Stimulated activated memory B cell treated with anti-CD40 and anti-IgM and Interleukin-4, amounts not matched to agents 10 μg/mL and 1 μg/mL and 100 μg/mL, for 72 hours (primary cell): ENCODE measurements around the gene PARD6G.

Experiments
- ATAC-seq: fragments of 150-1000 bp; cut with Tn5 transposase; 2 replicates; pipeline ENCODE4 v1.10.0; 2021
- H3K27ac Mint-ChIP-seq: one replicate; pipeline ENCODE4 v1.8.0; 2022; ENCODE audit warnings: mild to moderate bottlenecking, mixed read lengths
- H3K27me3 Mint-ChIP-seq: one replicate; pipeline ENCODE4 v1.8.0; 2022; ENCODE audit warnings: mixed read lengths
- H3K36me3 Mint-ChIP-seq: one replicate; pipeline ENCODE4 v1.8.0; 2022; ENCODE audit warnings: mixed read lengths
- H3K4me1 Mint-ChIP-seq: one replicate; pipeline ENCODE4 v1.8.0; 2022; ENCODE audit warnings: mixed read lengths
- H3K4me3 Mint-ChIP-seq: one replicate; pipeline ENCODE4 v1.8.0; 2022; ENCODE audit warnings: mild to moderate bottlenecking, moderate library complexity, mixed read lengths
- H3K9me3 Mint-ChIP-seq: one replicate; pipeline ENCODE4 v1.8.0; 2022; ENCODE audit warnings: mixed read lengths

The PARD6G gene

DNA sequence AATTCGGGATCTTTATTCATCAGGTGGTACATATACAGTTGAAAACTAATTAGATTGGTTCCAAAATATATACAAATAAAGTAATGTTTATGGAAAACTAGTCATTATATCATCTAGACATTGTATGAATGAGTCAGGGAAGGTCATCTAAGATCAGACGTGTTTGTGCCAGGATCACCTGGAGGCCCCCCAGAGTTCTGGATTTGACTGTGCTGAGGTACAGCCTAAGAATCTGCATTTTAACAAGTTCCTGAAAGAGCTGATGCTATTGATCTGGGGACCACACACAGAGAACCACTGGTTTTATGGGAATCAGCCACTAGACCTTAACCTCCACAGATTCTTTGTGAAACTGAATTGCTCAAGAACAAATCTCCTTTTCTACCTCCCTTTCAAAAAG is 43.2 kb downstream of the PARD6G start:
- Mint-ChIP-seq H3K27me3 (peaks cover 67% of the 10 kb centered on the region), H3K27ac (no peak overlapping the region), H3K9me3 (no peaks in the 10 kb centered on the region), H3K4me1 (peaks cover 18% of the 10 kb centered on the region), H3K36me3 (no peaks in the 10 kb centered on the region), H3K4me3 (no peak overlapping the region)
- no peak for ATAC-seq

DNA sequence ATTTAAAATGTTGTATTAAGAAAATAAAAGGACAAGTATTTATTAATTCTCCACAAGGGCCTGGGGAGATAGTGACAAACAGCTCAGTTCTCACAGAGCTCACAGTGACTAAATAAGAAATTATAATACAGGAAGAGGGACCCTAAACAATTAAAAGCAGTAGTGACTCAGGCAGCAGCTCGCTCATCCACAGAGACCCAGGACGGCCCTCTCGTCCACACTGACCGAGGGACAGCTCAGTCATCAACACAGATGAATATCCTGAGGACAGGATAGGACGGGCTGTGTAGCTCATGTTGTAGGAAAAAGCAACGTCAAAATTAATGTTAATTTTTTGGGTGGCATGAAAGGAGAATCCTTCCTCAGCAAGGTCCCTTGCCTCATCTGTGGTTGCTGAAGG is 44.1 kb downstream of the PARD6G start:
- no peak for ATAC-seq
- Mint-ChIP-seq H3K9me3 (no peaks in the 10 kb centered on the region), H3K27me3 (peaks cover 68% of the 10 kb centered on the region)

DNA sequence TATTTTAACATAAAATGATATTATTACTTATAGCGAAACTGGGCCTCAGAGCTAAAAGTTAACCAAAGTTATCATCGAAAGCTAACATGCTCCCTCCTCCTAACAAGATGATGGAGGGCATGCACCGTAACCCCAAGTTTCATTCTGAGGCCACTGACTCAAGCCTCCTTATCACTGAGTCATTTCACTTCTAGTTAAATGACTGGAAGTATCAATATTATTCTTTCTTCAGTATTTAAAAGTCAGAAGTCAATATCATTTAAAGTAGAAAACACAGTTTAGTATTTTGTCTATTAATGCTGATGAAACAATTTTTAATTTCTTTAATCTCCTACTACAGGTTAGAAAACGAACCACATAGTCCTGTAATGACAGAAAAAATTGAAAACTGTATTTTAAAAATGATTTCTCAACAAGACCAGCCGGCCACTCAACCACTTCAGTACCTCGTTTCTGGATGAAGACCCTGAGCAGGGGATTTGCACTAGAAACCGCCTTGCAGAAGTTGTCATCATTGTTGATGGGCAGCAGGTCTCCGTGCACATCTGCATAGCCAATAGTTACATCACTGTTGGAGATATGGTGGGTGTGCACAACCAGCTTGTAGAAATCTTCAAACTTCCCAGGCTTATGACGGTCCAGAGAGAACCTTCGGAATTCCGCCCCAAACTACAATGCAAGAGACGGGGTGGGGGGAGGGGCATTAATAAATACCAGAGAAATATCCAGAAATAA is 44.9 kb downstream of the PARD6G start:
- Mint-ChIP-seq H3K9me3 (no peaks in the 10 kb centered on the region), H3K4me3 (no peak overlapping the region), H3K27ac (peak overlapping the region; percentile 46), H3K36me3 (no peaks in the 10 kb centered on the region), H3K27me3 (peaks cover 73% of the 10 kb centered on the region), H3K4me1 (peaks cover 18% of the 10 kb centered on the region)
- peak; percentile 90 for ATAC-seq

More for the DNA sequence above, 44.1 kb downstream of the PARD6G start:
- H3K4me1 Mint-ChIP-seq, result peaks cover 18% of the 10 kb centered on the region
- peak overlapping the region; percentile 46 for H3K27ac Mint-ChIP-seq
- H3K36me3 Mint-ChIP-seq, result no peaks in the 10 kb centered on the region
- H3K4me3 Mint-ChIP-seq, result no peak overlapping the region

DNA sequence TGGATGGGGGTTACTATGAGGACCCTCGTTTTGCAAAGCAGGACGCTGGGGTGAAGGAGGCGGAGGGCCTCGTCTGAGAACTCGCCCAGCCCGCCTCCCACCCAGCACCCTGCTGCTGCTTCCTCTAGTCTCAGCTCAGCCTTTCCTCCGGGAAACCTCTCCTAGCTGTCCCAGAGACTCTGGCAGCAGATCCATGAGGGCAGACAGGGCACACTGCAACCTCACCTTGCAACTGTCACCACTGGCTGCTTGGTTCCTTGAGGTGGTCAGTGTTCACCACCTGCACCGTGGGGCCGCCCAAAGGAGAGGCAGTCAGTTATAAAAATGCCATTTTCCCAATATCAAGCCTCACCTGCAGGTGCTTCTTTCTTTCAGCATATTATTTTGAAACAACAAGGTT is 45.6 kb downstream of the PARD6G start:
- Mint-ChIP-seq H3K27ac (no peak overlapping the region), H3K9me3 (no peaks in the 10 kb centered on the region), H3K4me3 (no peak overlapping the region), H3K27me3 (peaks cover 80% of the 10 kb centered on the region), H3K4me1 (peaks cover 18% of the 10 kb centered on the region), H3K36me3 (no peaks in the 10 kb centered on the region)
- ATAC-seq, result peak; percentile 37

DNA sequence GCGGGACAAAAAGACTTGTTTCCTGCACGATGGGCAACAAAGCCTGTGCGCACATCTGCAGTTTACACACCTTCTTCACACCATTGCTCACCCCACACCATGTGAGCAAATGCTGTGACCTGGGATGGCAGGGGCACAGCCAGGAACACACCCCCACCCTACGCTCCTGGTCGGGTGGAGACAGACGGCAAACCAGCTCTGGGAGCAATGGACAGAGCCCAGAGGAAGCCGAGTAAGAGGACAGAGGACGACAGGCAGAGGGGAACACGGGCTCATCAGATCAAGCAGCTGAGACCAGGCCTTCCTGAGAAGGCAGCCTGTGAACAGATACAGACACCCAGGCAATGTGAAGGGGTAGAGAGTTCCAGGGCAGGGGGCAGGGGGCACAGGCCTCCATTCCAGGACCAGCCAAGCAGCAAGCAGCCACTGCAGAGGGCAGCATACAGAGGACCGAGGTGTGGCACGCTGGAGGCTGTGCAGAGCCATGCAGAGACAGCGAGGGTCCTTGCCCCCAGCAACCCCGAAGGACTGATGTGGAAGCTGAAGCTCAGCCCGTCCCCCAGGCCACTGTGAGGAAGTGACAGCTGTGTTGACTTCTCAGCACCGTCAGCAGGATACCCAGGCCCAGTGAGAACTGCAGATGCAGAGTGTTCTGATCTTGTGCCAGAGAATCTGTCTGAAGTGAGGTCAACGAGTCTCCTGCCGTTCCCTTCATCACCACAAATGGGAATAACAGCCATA is 46.2 kb downstream of the PARD6G start:
- Mint-ChIP-seq H3K27ac (peak overlapping the region; percentile 34), H3K4me1 (peaks cover 18% of the 10 kb centered on the region), H3K4me3 (no peak overlapping the region), H3K27me3 (peaks cover 86% of the 10 kb centered on the region), H3K36me3 (no peaks in the 10 kb centered on the region), H3K9me3 (no peaks in the 10 kb centered on the region)
- no peak for ATAC-seq

DNA sequence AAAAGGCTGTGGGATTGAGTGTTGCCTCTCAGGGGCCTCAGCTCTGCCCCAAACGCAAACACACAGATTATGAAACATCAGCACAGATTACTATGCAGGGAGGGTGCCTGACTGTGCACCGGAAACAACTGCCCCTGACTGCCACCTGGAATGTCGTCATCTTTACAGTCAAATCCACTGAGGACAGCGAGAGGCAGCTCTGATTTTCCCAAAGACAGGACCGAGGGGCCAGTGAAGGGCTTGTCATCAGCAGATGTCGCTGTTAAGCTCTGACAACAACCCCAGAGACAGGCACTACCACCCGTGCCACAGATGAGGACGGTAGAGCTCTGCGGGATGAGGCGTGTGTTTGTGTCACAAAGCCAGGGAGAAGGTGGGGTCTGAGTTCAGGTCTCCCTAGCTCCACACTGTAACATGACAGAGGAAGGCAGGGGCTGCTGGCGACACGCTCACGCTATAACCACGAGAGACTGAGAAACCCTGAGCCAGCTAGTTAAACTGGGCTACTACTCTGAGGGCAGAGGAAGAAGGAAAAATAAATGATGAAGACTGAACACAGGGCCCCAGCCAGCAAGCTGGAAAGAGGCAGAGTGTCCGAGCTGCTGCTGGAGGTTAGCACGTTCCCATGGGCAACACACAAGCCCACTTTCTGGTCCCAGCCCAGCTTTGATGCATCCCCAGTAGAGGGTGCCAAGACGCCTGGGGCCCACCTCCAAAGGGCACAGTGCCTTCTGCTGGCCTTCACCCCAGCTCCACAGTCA is 47.0 kb downstream of the PARD6G start:
- H3K27me3 Mint-ChIP-seq, result peaks cover 83% of the 10 kb centered on the region

DNA sequence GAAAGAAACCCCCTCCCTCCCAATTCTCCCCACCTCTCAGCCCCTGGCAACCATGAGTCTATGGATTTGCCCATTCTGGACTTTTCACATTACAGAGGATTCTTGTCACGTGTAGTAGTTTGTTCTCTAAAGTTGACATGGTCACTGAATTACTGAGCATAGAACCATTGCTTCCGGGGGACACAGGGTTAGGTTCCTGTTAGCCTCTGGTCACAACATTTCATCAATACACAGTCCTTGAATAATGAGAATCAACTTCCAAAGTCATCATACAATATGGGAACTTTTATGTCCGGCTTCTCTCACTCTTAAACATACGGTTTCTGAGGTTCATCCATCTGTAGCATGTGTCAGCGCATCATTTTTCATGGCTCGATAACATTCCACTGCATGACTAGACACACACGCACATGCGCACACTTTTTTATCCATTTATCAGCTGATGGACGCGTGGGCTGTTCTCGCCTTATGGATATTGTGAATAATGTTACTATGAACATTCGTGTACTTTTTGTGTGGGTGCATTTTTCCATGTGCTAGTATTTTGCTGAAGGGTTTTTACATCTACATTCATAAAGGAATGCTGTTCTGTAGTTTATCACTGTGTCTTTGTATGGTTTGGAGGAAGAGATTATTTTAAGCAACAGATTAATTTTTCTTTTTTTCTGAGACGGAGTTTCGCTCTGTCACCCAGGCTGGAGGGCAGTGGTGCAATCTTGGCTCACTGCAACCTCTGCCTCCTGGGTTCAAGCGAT is 48.1 kb downstream of the PARD6G start:
- H3K27ac Mint-ChIP-seq, result no peak overlapping the region
- H3K27me3 Mint-ChIP-seq, result peaks cover 82% of the 10 kb centered on the region
- no peaks in the 10 kb centered on the region for H3K9me3 Mint-ChIP-seq
- no peak for ATAC-seq
- H3K4me3 Mint-ChIP-seq, result no peak overlapping the region
- peaks cover 18% of the 10 kb centered on the region for H3K4me1 Mint-ChIP-seq
- H3K36me3 Mint-ChIP-seq, result no peaks in the 10 kb centered on the region

More for the DNA sequence above, 47.0 kb downstream of the PARD6G start:
- no peak overlapping the region for H3K4me3 Mint-ChIP-seq
- no peak for ATAC-seq
- H3K27ac Mint-ChIP-seq, result no peak overlapping the region
- H3K9me3 Mint-ChIP-seq, result no peaks in the 10 kb centered on the region
- no peaks in the 10 kb centered on the region for H3K36me3 Mint-ChIP-seq
- peaks cover 18% of the 10 kb centered on the region for H3K4me1 Mint-ChIP-seq

DNA sequence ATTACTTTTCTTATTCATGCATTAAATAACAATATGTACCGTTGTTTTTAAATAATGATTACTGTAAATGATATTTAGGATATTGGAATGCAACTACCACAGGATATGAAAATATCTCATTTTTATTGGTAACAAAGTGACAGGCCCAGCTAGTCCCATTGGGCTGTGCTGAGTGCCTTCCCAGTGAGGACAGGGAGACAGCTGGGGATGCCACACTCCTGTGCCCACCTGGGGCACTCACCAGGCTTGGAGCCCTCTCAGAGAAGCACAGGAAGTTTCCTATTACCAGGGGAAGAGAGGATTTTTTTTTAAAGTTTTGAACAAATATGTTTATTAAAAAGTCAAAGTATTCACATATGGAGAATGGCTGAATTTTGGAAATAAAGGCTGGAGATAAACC is 48.9 kb downstream of the PARD6G start:
- H3K27me3 Mint-ChIP-seq, result peaks cover 80% of the 10 kb centered on the region
- no peaks in the 10 kb centered on the region for H3K36me3 Mint-ChIP-seq
- peaks cover 18% of the 10 kb centered on the region for H3K4me1 Mint-ChIP-seq
- ATAC-seq, result no peak
- no peak overlapping the region for H3K4me3 Mint-ChIP-seq
- H3K9me3 Mint-ChIP-seq, result no peaks in the 10 kb centered on the region
- no peak overlapping the region for H3K27ac Mint-ChIP-seq

DNA sequence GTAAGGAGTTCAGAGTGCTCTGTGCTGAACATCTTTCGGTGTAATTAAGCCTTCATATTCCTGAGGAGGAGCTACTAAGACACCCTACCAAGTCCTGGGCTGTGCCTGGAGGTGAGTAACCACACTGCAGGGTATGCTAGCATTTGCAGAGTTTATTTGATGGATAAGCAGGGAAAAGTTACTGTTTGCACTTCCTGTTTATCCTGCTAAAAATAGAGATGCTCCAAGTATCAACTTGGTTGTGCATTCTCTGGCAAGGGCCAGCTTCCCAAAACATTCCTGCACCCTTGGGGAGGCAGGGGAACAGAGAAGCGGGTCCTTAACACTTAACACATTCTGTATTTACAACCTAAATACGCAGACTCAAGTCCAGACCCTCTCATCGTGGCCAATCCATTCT is 49.8 kb downstream of the PARD6G start:
- Mint-ChIP-seq H3K4me3 (no peak overlapping the region), H3K9me3 (no peaks in the 10 kb centered on the region), H3K36me3 (no peaks in the 10 kb centered on the region), H3K4me1 (peaks cover 13% of the 10 kb centered on the region), H3K27ac (no peak overlapping the region), H3K27me3 (peaks cover 76% of the 10 kb centered on the region)
- ATAC-seq, result no peak

DNA sequence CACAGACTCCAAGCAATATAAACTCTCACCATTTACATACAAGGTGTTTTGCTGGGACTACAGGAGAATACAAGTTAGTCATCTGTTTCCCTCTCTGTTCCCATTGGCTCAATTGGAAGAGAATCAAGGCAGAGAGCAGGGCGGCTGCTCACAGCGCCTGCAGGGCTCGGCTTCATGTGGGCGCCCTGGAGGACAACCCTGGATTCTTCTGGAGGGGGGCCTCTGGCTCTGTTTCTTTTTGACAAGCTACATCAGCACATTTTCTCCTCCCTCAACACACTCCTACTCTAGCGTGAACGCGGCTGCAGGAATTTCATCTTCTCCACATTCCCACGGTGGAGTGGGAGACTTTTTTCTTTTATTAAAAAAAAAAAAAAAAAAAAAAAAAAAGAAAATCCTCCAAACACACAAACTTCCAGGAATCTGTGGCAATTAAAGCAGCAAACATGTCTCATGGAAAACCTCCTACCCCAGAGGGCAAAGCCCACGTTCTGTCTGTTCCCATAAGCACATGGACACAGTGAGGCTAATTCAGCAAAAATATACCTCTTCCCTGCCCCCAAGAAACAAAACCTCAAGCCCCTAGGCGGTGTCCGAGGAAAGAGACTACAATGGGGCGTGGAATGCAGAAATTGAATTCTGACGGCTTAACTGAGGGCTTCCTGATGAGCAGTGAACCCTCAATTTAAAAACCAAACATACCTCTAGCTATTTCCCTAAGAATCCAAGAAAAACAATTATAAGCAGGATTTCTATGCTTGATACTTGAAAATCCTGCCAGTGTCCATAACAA is 50.6 kb downstream of the PARD6G start:
- Mint-ChIP-seq H3K4me1 (peaks cover 16% of the 10 kb centered on the region), H3K4me3 (no peak overlapping the region), H3K27me3 (peaks cover 84% of the 10 kb centered on the region), H3K36me3 (no peaks in the 10 kb centered on the region), H3K9me3 (no peaks in the 10 kb centered on the region), H3K27ac (no peak overlapping the region)
- no peak for ATAC-seq

DNA sequence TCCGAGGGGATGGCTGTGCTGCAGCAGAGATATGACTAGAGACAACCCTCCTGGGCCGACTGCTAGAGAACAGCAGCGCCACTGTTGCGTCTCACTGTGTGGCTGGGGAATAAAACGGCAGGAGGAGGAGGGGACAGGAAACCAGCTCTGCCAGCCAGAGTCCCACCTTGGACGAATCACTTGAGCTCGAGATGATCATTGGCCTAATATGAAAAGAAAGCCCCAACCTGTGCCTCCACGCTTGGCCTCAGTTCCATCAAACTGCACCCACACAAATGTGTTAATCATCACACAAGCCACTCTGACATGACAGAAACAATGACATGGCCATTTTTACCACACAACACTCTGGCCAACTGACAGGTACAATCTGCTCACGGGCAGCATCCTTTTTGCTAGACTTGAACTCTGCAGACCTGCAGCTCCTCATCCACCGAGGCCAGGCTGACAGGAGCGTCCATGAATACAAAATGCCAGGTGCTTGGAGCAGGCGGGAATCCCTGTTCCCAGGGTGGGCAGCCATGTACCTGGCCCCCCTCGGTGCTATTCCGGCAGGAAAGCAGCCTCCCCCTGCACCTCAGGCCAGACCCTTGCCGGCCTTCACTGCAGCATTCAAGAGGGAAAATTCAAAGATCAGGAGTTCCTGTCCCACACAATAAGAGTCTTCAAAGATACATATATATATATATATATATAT is 52.3 kb downstream of the PARD6G start:
- H3K27me3 Mint-ChIP-seq, result peaks cover 88% of the 10 kb centered on the region
- H3K4me1 Mint-ChIP-seq, result peaks cover 5% of the 10 kb centered on the region
- peak; percentile 11 for ATAC-seq

DNA sequence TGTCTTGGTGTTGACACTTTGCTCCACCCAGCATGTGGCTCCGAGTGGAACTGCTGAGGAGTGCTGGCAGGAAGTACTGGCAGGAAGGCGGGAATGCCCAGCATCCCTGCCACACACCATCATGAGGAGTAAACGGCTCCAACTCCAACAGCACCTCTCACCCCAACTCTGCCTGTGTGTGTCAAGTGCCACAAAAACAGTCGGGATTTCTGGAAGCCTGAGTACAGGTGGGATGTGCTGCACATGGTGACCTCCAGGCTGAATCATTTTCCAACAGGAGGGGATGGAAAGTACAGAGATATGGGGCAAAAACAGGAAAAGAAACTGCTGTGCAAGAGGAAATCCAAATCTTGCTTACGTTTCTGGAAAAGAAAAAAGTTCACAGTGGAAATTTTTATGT is 53.6 kb downstream of the PARD6G start:
- H3K27ac Mint-ChIP-seq, result no peak overlapping the region
- no peaks in the 10 kb centered on the region for H3K36me3 Mint-ChIP-seq
- H3K4me3 Mint-ChIP-seq, result no peak overlapping the region
- ATAC-seq, result no peak
- H3K9me3 Mint-ChIP-seq, result no peaks in the 10 kb centered on the region
- peaks cover 5% of the 10 kb centered on the region for H3K4me1 Mint-ChIP-seq
- H3K27me3 Mint-ChIP-seq, result peaks cover 89% of the 10 kb centered on the region

More for the DNA sequence above, 52.3 kb downstream of the PARD6G start:
- H3K4me3 Mint-ChIP-seq, result no peak overlapping the region
- H3K9me3 Mint-ChIP-seq, result no peaks in the 10 kb centered on the region
- no peak overlapping the region for H3K27ac Mint-ChIP-seq
- no peaks in the 10 kb centered on the region for H3K36me3 Mint-ChIP-seq

DNA sequence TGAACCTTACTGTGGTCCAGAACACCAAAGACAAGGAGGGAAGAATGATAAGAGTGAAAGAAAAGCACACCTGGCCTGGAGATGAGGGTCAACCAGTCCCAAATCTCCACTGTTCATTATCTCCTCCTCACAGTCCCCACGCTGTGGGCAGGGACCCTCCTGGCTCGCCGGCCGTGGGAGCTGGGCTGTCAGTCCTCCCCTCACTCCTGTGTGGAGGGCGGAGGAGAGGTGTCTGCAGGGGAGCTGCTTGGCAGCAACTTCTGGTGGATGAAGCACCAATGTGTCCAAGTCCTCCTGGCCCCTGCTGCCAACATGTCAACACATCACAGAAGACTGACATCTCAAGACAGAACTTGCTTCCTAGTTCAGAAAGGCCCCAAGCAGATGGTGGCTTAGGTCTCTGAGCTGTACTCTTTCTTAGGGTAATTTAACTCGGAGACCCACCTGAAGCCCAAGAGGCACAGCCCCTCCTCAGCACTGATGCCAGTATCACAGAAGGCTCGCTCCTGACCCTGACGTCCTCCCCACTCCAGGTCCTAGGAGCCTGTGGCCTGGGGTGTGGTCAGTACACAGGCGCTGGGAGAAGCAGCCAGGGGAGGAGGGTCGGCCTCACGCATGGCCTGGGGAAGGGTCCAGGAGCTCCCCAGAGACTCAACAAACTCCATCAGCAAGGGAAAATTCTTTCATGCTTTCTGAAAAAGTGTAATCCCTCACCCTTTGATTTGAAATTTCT is 54.5 kb downstream of the PARD6G start:
- Mint-ChIP-seq H3K27me3 (peaks cover 89% of the 10 kb centered on the region), H3K27ac (no peak overlapping the region), H3K4me1 (peaks cover 5% of the 10 kb centered on the region), H3K36me3 (no peaks in the 10 kb centered on the region), H3K4me3 (no peak overlapping the region), H3K9me3 (no peaks in the 10 kb centered on the region)
- ATAC-seq, result no peak
